ENCODE results near the gene ME3. TPM values are rescaled to one million over a fixed set of nuclear protein-coding genes. Genes with fewer than 3 reads are reported as not detected.
"Not testable (repeated sequence)": the region's sequence is repeated elsewhere in the genome, so short reads cannot be mapped to it uniquely, and the experiment has no call there.

Gene ME3
- total and polyA plus RNA-seq, 11 donors, result 11.3 to 51.5 (median 31.3) TPM

DNA sequence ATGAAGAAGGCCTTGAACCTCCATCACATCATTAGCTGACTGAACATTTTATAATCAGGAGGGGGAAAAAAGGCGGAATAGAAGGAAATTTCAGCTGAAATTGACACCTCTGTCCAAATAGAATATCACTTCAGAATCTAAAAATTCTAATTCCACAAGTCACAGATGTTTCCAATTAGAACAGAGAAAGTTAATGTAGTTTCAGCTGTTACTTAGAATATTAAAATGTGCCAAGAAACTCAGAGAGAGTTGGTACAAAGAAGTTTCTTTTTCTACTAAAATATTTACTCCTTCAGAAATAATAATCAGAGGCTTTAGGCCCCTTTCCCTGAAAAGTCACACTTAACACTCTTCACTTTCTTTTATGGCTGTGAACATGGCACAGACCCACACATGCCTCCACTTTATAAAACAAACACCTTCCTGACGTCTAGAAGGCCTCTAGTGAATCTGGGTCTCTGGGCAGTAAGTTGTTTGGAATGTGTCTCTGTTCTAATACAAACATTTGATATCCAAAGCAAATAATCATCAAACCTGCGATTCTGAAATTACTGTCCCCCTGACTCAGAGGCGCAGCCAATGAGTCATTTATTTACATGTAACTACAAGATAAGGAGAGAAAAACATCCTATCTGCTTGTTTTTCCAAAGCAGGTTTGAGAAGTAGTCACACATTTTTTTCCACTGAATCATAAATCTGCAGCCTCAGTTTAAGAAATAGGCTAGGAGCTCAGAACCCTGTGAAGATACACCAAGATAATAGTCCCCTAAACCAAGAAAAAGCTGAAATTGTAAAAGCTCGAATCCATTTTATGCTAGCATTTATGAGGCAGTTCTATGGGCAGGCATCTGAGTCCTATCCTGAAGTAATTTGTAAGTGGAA is 148.4 kb downstream of the ME3 start:
- DNase-seq (no peak), ATAC-seq (peak; percentile 38 to 85 (median 48))
- WGBS, 4 donors, result 60 to 74% (median 66%) methylated on average over 5 of the region's 5 CpGs
- H3K27me3 ChIP-seq, result no peaks in the 10 kb centered on the region
- peaks cover 0 to 18% (median 0%) of the 10 kb centered on the region in 12 donors for H3K9me3 ChIP-seq
- H3K4me3 ChIP-seq, result no peak overlapping the region
- H3K27ac ChIP-seq, result peak overlapping the region in 9 of 12 donors; percentile 0 to 55 (median 27)
- H3K36me3 ChIP-seq, result no peaks in the 10 kb centered on the region
- H3K4me1 ChIP-seq, result peaks cover 0 to 37% (median 20%) of the 10 kb centered on the region in 12 donors
- TF ChIP-seq, protein P1, sequence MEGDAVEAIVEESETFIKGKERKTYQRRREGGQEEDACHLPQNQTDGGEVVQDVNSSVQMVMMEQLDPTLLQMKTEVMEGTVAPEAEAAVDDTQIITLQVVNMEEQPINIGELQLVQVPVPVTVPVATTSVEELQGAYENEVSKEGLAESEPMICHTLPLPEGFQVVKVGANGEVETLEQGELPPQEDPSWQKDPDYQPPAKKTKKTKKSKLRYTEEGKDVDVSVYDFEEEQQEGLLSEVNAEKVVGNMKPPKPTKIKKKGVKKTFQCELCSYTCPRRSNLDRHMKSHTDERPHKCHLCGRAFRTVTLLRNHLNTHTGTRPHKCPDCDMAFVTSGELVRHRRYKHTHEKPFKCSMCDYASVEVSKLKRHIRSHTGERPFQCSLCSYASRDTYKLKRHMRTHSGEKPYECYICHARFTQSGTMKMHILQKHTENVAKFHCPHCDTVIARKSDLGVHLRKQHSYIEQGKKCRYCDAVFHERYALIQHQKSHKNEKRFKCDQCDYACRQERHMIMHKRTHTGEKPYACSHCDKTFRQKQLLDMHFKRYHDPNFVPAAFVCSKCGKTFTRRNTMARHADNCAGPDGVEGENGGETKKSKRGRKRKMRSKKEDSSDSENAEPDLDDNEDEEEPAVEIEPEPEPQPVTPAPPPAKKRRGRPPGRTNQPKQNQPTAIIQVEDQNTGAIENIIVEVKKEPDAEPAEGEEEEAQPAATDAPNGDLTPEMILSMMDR (IDR thresholded peaks at IDR 0.05), result no peak
- TF ChIP-seq POLR2A (IDR thresholded peaks at IDR 0.05), result no peak
- intact Hi-C loops (cut with DNase I), result loop anchor here in 2 of 10 donors (5.0 to 10.0 kb wide), 2 partner anchors 47 to 61 kb away; no protein-coding TSS in a partner anchor

- not testable (repeated sequence) for H3K27me3 ChIP-seq, ATAC-seq, H3K27ac ChIP-seq, H3K4me3 ChIP-seq, H3K36me3 ChIP-seq, DNase-seq
- intact Hi-C loops (cut with DNase I), result loop anchor here in 2 of 10 donors (5.0 to 10.0 kb wide), 2 partner anchors 45 to 62 kb away; no protein-coding TSS in a partner anchor
- Histone ChIP-seq H3K4me1 (peaks cover 0 to 44% (median 26%) of the 10 kb centered on the region in 12 donors), H3K9me3 (peaks cover 0 to 14% (median 0%) of the 10 kb centered on the region in 12 donors)
- WGBS, 4 donors, result 94 to 97% (median 96%) methylated on average over 5 of the region's 5 CpGs
Measured at GRCh38 chr11:86522512-86522911, 149.9 kb downstream of the ME3 start.

DNA sequence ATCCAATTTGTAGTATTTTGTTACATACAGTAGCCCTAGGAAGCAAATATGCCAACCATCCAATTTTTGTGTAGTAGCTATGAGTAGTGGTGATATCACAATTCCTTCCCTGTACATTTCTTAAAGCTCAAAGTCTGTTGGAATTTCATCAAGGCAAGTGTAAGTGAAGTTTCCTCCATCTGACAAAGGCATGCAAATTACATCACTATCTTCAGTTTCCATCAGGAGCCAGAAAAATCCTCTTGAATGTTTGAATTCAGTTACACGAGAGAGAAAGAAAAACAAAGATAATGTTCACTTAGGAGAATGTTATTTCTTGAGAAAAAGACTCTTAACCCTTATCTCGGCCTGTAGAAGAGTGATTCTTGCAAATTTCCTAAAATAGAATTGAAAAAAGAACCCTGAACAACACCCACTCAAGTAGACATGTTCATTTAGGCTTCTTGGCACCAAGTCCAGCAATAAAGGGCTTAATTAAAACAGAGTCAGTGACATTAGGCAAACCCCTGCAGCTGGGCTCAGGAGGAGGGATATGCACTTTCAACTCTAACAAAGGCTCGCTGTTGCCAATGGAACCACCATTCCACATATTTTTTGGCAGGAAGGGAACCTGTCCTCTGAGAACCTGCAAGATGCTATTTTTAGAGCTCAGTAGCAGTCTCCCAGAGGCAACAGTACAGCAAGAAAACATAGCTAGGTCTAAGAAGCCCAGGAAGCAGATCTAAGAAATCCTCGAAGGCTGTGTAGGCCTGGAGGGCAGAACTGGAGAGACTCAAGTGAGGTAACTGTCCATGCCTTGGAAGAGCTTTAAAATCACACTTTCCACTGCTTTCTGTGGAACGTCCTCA is 153.1 kb downstream of the ME3 start:
- Histone ChIP-seq H3K36me3 (no peaks in the 10 kb centered on the region), H3K9me3 (peaks cover 0 to 3% (median 0%) of the 10 kb centered on the region in 12 donors), H3K27me3 (no peaks in the 10 kb centered on the region), H3K4me1 (peaks cover 0 to 47% (median 35%) of the 10 kb centered on the region in 12 donors), H3K27ac (peak overlapping the region; percentile 28 to 73 (median 51)), H3K4me3 (no peak overlapping the region)
- intact Hi-C loops (cut with DNase I), result no loop called here
- ATAC-seq (peak; percentile 45 to 81 (median 69)), DNase-seq (peak in 2 of 5 donors; percentile 28 to 38)
- 16 to 28% (median 19%) methylated on average over 5 of the region's 5 CpGs for WGBS, 4 donors
- TF ChIP-seq POLR2A (IDR thresholded peaks at IDR 0.05), result no peak
- TF ChIP-seq, protein P1 (IDR thresholded peaks at IDR 0.05), result no peak

DNA sequence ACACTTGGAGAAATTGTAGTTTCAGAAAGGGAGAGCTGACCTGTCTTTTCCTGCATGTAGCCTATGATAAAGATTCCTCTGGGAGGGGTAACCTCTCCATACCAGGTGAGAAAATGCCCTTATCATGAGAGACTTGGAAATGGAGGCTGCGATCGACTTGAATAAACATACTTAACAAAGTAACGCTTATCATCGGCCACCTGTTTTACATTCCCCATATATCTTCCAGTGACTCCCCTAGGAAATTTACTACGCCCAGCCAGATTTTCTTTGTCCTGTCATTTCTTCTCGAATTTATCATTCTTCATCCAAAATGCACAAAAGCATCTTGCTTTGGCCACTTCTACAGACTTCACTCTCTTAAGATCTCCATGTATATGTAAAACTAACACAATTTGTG is 154.2 kb downstream of the ME3 start:
- WGBS, 4 donors, result 81 to 85% (median 82%) methylated on average over 6 of the region's 6 CpGs
- DNase-seq (no peak), ATAC-seq (no peak)
- no peaks in the 10 kb centered on the region for H3K27me3 ChIP-seq
- peaks cover 0 to 3% (median 0%) of the 10 kb centered on the region in 12 donors for H3K9me3 ChIP-seq
- no peaks in the 10 kb centered on the region for H3K36me3 ChIP-seq
- no peak overlapping the region for H3K4me3 ChIP-seq
- peak overlapping the region in 3 of 12 donors; percentile 59 to 64 (median 63) for H3K27ac ChIP-seq
- intact Hi-C loops (cut with DNase I), result no loop called here
- TF ChIP-seq, protein P1 (IDR thresholded peaks at IDR 0.05), result no peak
- no peak for TF ChIP-seq POLR2A (IDR thresholded peaks at IDR 0.05)
- H3K4me1 ChIP-seq, result peaks cover 0 to 45% (median 32%) of the 10 kb centered on the region in 12 donors
